HepG2 (cell line): ENCODE data around the gene RNF149. TPM values are rescaled to one million over a fixed set of nuclear protein-coding genes. Genes with fewer than 3 reads are reported as not detected.

Experiments
- ARID2 ChIP-seq: sonication (generic); formaldehyde crosslinking; IDR thresholded peaks from 2 replicates; pipeline ENCODE4 v1.8.1; 2022; ENCODE audit warnings: mild to moderate bottlenecking, missing genetic modification reagents, borderline replicate concordance
- ARID5B ChIP-seq: IDR thresholded peaks from 2 replicates; pipeline ENCODE4 v1.4.0; 2020; ENCODE audit warnings: mild to moderate bottlenecking, missing genetic modification reagents
- ARNTL ChIP-seq: sonication (generic); formaldehyde crosslinking; IDR thresholded peaks from 2 replicates; pipeline ENCODE4 v1.4.0; 2020; ENCODE audit warnings: mild to moderate bottlenecking, missing genetic modification reagents
- EP300 ChIP-seq, 3 experiments: sonication (generic) in 1 of 3; formaldehyde crosslinking in 1 of 3; IDR thresholded peaks; 2 replicates each; pipeline versions ENCODE4 v1.5.1 to v1.6.1; 2011 to 2020; ENCODE audit warnings: low read depth in 2 of 3, low read length in 2 of 3, borderline replicate concordance in 1 of 3, improper control_type of control experiment in 1 of 3, mild to moderate bottlenecking in 1 of 3, missing genetic modification reagents in 1 of 3, moderate library complexity in 1 of 3
- ESRRA ChIP-seq: sonication (generic); formaldehyde crosslinking; IDR thresholded peaks from 2 replicates; pipeline ENCODE4 v1.5.1; 2020; ENCODE audit warnings: mild to moderate bottlenecking, low read depth, missing genetic modification reagents
- JUN ChIP-seq: sonication (generic); formaldehyde crosslinking; IDR thresholded peaks from 2 replicates; pipeline ENCODE4 v1.4.0; 2020; ENCODE audit warnings: mild to moderate bottlenecking, missing genetic modification reagents
- KDM5A ChIP-seq: fragments of 200-600 bp; sonication (generic); IDR thresholded peaks from 2 replicates; pipeline ENCODE4 v1.7.0; 2018; ENCODE audit warnings: antibody characterized with exemption, mild to moderate bottlenecking, low read length, borderline replicate concordance
- LRRFIP1 ChIP-seq: sonication (generic); formaldehyde crosslinking; conservative IDR thresholded peaks from 2 replicates; pipeline ENCODE4 v1.4.0; 2020; ENCODE audit warnings: missing genetic modification reagents
- MATR3 ChIP-seq: sonication (generic); formaldehyde crosslinking; IDR thresholded peaks from 2 replicates; pipeline ENCODE4 v1.4.0; 2020; ENCODE audit warnings: missing genetic modification reagents
- MXI1 ChIP-seq: IDR thresholded peaks from 3 replicates; pipeline ENCODE4 v1.6.1; 2012; ENCODE audit warnings: low read depth, low read length, inconsistent platforms, borderline replicate concordance
- MYC ChIP-seq: sonication (generic); formaldehyde crosslinking; IDR thresholded peaks from 2 replicates; pipeline ENCODE4 v1.9.0; 2021; ENCODE audit warnings: missing genetic modification reagents, borderline replicate concordance
- PBX2 ChIP-seq: IDR thresholded peaks from 2 replicates; pipeline ENCODE4 v1.6.1; 2016; ENCODE audit warnings: control low read depth
- PRPF4 ChIP-seq: fragments of 200-400 bp; formaldehyde crosslinking; IDR thresholded peaks from 2 replicates; pipeline ENCODE4 v1.6.1; 2016; ENCODE audit warnings: low read length, low read depth; ENCODE audit not compliant: poor library complexity, severe bottlenecking
- SKIL ChIP-seq: sonication (generic); formaldehyde crosslinking; IDR thresholded peaks from 2 replicates; pipeline ENCODE4 v1.8.0; 2022; ENCODE audit warnings: missing genetic modification reagents, mild to moderate bottlenecking, moderate library complexity, borderline replicate concordance
- SMC3 ChIP-seq: IDR thresholded peaks from 2 replicates; pipeline ENCODE4 v1.6.1; 2011; ENCODE audit warnings: low read length, improper control_type of control experiment
- ZNF263 ChIP-seq: sonication (generic); formaldehyde crosslinking; IDR thresholded peaks from 2 replicates; pipeline ENCODE4 v1.4.0; 2020; ENCODE audit warnings: missing genetic modification reagents
- ZNF337 ChIP-seq: sonication (generic); formaldehyde crosslinking; IDR thresholded peaks from 2 replicates; pipeline ENCODE4 v1.5.1; 2020; ENCODE audit warnings: missing genetic modification reagents, low read depth, mild to moderate bottlenecking, borderline replicate concordance
- polyA plus RNA-seq, 8 experiments: library from polyadenylated mRNA; depleted of rRNA in 3 of 8; stranded (reverse) in 7 of 8; unstranded in 1 of 8; fragments of >200 nt; fragmentation: Illumina TruSeq in 4 of 8; extraction: Trizol in 4 of 8; gene quantifications; 2 replicates each; pipeline versions ENCODE4 v1.2.1 to v1.2.3, GENCODE V29; 2011 to 2016; ENCODE audit warnings: low read depth in 4 of 8, missing spikeins in 1 of 8, mixed read lengths in 1 of 8; ENCODE audit not compliant: insufficient read depth in 1 of 8
- total RNA-seq, 5 experiments: library from RNA; depleted of rRNA; stranded (reverse); fragments of >200 nt; fragmentation: Illumina TruSeq; extraction: Trizol; gene quantifications; 2 replicates each; pipeline ENCODE4 v1.2.3, GENCODE V29; 2016; ENCODE audit warnings: low read depth in 1 of 5

RNF149 gene
- total and polyA plus RNA-seq, 2 of the 13 experiments (the other 11 are each of a cell fraction or from before 2014, with no cell fraction given) = 87.6 to 109 TPM

- no peak for TF ChIP-seq SMC3
- peak; percentile 85 for TF ChIP-seq ARID5B
- TF ChIP-seq JUN (CRISPR knock-in tag) = peak; percentile 75; the same call in 1 of the 2 replicates
- TF ChIP-seq EP300 (IDR thresholded peaks at IDR 0.05; ENCODE audit: low read depth in 2 of 2, low read length in 2 of 2) = peak in 1 of 2 experiments; percentile 76; a peak in 2 of 4 replicates
- TF ChIP-seq EP300 (CRISPR knock-in tag; IDR thresholded peaks at IDR 0.05; ENCODE audit: borderline replicate concordance) = no peak
- TF ChIP-seq ARID2 = no peak
- TF ChIP-seq ZNF337 (CRISPR knock-in tag) = no peak; the same call in 1 of the 2 replicates
- TF ChIP-seq MYC (CRISPR knock-in tag) = no peak
- peak; percentile 24; the same call in 1 of the 3 replicates for TF ChIP-seq MXI1
- no peak for TF ChIP-seq PRPF4
- TF ChIP-seq ZNF263 (CRISPR knock-in tag) = no peak
- TF ChIP-seq KDM5A = no peak
- TF ChIP-seq ESRRA (CRISPR knock-in tag) = peak; percentile 26; the same call in 1 of the 2 replicates
- TF ChIP-seq LRRFIP1 (CRISPR knock-in tag) = no peak
- TF ChIP-seq SKIL (CRISPR knock-in tag) = no peak
- no peak; the same call in none of the 2 replicates for TF ChIP-seq ARNTL (CRISPR knock-in tag)
- TF ChIP-seq PBX2 (CRISPR knock-in tag) = no peak
- no peak for TF ChIP-seq MATR3
These were observed 69.4 kb downstream of the RNF149 start (continued) for GRCh38 chr2:101238930-101239759.
